Hematopoietic multipotent progenitor cell treated with erythropoietin and hydrocortisone succinate and interleukin-3 and kit ligand, for 15 days (in vitro differentiated cells): ENCODE measurements around the gene TSGA10.
"Not testable (repeated sequence)": the region's sequence is repeated elsewhere in the genome, so short reads cannot be mapped to it uniquely, and the experiment has no call there.

Experiments
- DNase-seq: peaks from one replicate; pipeline ENCODE4 v3.0.0-alpha.2; 2015; ENCODE audit warnings: low spot score

The TSGA10 gene

GRCh38 chr2:99154643-99155536 lies at the start of gene TSGA10, which contains the start of gene LIPT1:
TSGA10 (minus strand) TSS chr2:99154942; CDS start chr2:99109439, 45,503 bp downstream.
LIPT1 (plus strand) TSS chr2:99154967; CDS start chr2:99161958, 6,991 bp downstream.
- peak; percentile 88 for DNase-seq

- no peak for DNase-seq
Observed at GRCh38 chr2:99201959-99202678, 47.4 kb upstream of the TSGA10 start.

- DNase-seq = no peak
Observed at GRCh38 chr2:99200076-99200800, 45.5 kb upstream of the TSGA10 start.

- no peak for DNase-seq
Observed at GRCh38 chr2:99198103-99198841, 43.5 kb upstream of the TSGA10 start.

GRCh38 chr2:99192364-99192763 lies 37.6 kb upstream of the TSGA10 start:
- DNase-seq = not testable (repeated sequence)

GRCh38 chr2:99190548-99190947 lies 35.8 kb upstream of the TSGA10 start:
- DNase-seq = no peak

GRCh38 chr2:99188357-99188756 lies 33.6 kb upstream of the TSGA10 start:
- no peak for DNase-seq

GRCh38 chr2:99187011-99187410 lies 32.3 kb upstream of the TSGA10 start:
- no peak for DNase-seq

- DNase-seq = no peak
Observed at GRCh38 chr2:99184811-99185210, 30.1 kb upstream of the TSGA10 start.

- DNase-seq = no peak
Observed at GRCh38 chr2:99183025-99183424, 28.3 kb upstream of the TSGA10 start.

GRCh38 chr2:99181624-99182000 lies 26.9 kb upstream of the TSGA10 start:
- DNase-seq = no peak

GRCh38 chr2:99180755-99181623 lies 26.2 kb upstream of the TSGA10 start, which contains the start of the genes MITD1 and MRPL30:
MITD1 (minus strand) TSS chr2:99181058; CDS start chr2:99180981, 77 bp downstream.
MRPL30 (plus strand) TSS chr2:99181184; CDS start chr2:99186204, 5,020 bp downstream.
- DNase-seq = peak; percentile 89

- DNase-seq = no peak
Observed at GRCh38 chr2:99171377-99172140, 16.8 kb upstream of the TSGA10 start.

- DNase-seq = no peak
Observed at GRCh38 chr2:99169534-99169933, 14.8 kb upstream of the TSGA10 start.

- DNase-seq = no peak
Observed at GRCh38 chr2:99166218-99166617, 11.5 kb upstream of the TSGA10 start.

GRCh38 chr2:99159594-99159993 lies 4.9 kb upstream of the TSGA10 start:
- no peak for DNase-seq

GRCh38 chr2:99158599-99158998 lies 3.9 kb upstream of the TSGA10 start:
- no peak for DNase-seq

- DNase-seq = no peak
Observed at GRCh38 chr2:99156891-99157290, 2.1 kb upstream of the TSGA10 start.

- peak; percentile 70 for DNase-seq
Observed at GRCh38 chr2:99153921-99154604, 679 bp downstream of the TSGA10 start.
